HEK293 (cell line): ENCODE measurements around the gene CYP27A1.

ENCODE experiments used
- CTCF ChIP-seq: fragments of 450-650 bp; formaldehyde crosslinking; IDR thresholded peaks from 2 replicates; pipeline ENCODE4 v1.5.1; 2016; ENCODE audit warnings: missing biosample characterization, missing genetic modification characterization
- GLI4 ChIP-seq: fragments of 450-650 bp; formaldehyde crosslinking; IDR thresholded peaks from 2 replicates; pipeline ENCODE4 v1.5.1; 2016; ENCODE audit warnings: missing biosample characterization, missing genetic modification characterization
- TRIM28 ChIP-seq: IDR thresholded peaks from 2 replicates; pipeline ENCODE4 v1.6.1; 2011; ENCODE audit warnings: low read length, control low read depth, borderline replicate concordance
- ZNF2 ChIP-seq: fragments of 450-650 bp; formaldehyde crosslinking; IDR thresholded peaks from 2 replicates; pipeline ENCODE4 v1.5.1; 2016; ENCODE audit warnings: missing biosample characterization, missing genetic modification characterization
- ZNF335 ChIP-seq: fragments of 450-650 bp; formaldehyde crosslinking; conservative IDR thresholded peaks from 2 replicates; pipeline ENCODE4 v1.5.1; 2016; ENCODE audit warnings: missing biosample characterization, missing genetic modification characterization

- TF ChIP-seq TRIM28 (no peak), ZNF335 (tag by site-specific recombination) (no peak), ZNF2 (no peak), CTCF (tag by site-specific recombination) (no peak), GLI4 (tag by site-specific recombination) (no peak)
Observed at GRCh38 chr2:218832081-218832480, 50.1 kb downstream of the CYP27A1 start.
